Muscle layer of colon (tissue), 2 donors: ENCODE data around the gene CMC1.
"Not testable (repeated sequence)": the region's sequence is repeated elsewhere in the genome, so short reads cannot be mapped to it uniquely, and the experiment has no call there.

ENCODE experiments used
- H3K27ac ChIP-seq: one replicate; pipeline ENCODE4 v1.7.0; 2013; ENCODE audit warnings: low read depth, mild to moderate bottlenecking, low read length, moderate library complexity
- H3K27me3 ChIP-seq, 2 donors: one replicate each; pipeline ENCODE4 v1.7.0; 2013; ENCODE audit warnings: low read length in 2 of 2, mild to moderate bottlenecking in 2 of 2; ENCODE audit not compliant: insufficient read depth in 2 of 2, control insufficient read depth in 1 of 2
- H3K36me3 ChIP-seq: one replicate; pipeline ENCODE4 v1.7.0; 2013; ENCODE audit warnings: mild to moderate bottlenecking, low read length; ENCODE audit not compliant: insufficient read depth
- H3K4me1 ChIP-seq: one replicate; pipeline ENCODE4 v1.7.0; 2013; ENCODE audit warnings: mild to moderate bottlenecking, low read length; ENCODE audit not compliant: insufficient read depth
- H3K4me3 ChIP-seq, 2 donors: one replicate each; pipeline ENCODE4 v1.7.0; 2013; ENCODE audit warnings: low read length in 2 of 2, low read depth in 1 of 2, mild to moderate bottlenecking in 1 of 2, moderate library complexity in 1 of 2
- H3K9ac ChIP-seq: one replicate; pipeline ENCODE4 v1.7.0; 2013; ENCODE audit warnings: low read length
- H3K9me3 ChIP-seq: one replicate; pipeline ENCODE4 v1.7.0; 2013; ENCODE audit warnings: mild to moderate bottlenecking, low read length
- donor health status: abdominal sarcoma.
- donor health status: Adenocarcinoma of cecum.

Gene CMC1

DNA sequence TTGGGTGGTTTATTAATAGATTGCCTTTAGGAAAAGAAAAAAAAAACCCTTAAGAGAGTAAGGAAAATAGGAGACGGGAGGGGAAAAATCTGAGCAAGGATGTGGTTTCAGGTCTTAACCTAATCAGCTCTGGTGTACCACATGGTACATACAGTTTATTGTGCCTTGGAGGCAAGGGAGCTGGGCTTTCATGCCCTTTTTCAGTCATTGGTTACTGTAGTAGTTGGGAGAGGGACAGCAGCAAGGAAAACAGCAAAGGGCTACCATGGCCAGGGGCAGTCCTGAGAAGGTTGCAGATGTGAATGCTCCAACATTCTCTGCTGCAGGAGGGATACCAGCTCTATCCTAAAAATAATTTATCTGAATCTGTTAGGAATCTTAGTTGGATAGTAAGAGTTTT, 5.9 kb downstream of the CMC1 start:
- peaks cover 12% of the 10 kb centered on the region for H3K4me1 ChIP-seq
- no peaks in the 10 kb centered on the region for H3K9me3 ChIP-seq
- H3K9ac ChIP-seq = no peak overlapping the region

GRCh38 chr3:28250999-28251398, 9.6 kb downstream of the CMC1 start:
- H3K4me1 ChIP-seq = peaks cover 7% of the 10 kb centered on the region
- no peaks in the 10 kb centered on the region for H3K9me3 ChIP-seq
- no peak overlapping the region for H3K27ac ChIP-seq
- H3K4me3 ChIP-seq = no peak overlapping the region
- no peaks in the 10 kb centered on the region for H3K36me3 ChIP-seq
- no peak overlapping the region for H3K9ac ChIP-seq
- no peaks in the 10 kb centered on the region for H3K27me3 ChIP-seq

More for the DNA sequence above, 5.9 kb downstream of the CMC1 start:
- Histone ChIP-seq H3K27me3 (no peaks in the 10 kb centered on the region), H3K27ac (no peak overlapping the region), H3K36me3 (no peaks in the 10 kb centered on the region), H3K4me3 (no peak overlapping the region)

- H3K27me3 ChIP-seq = no peaks in the 10 kb centered on the region
- H3K27ac ChIP-seq = no peak overlapping the region
- no peak overlapping the region for H3K9ac ChIP-seq
- no peaks in the 10 kb centered on the region for H3K36me3 ChIP-seq
- no peak overlapping the region for H3K4me3 ChIP-seq
- peaks cover 7% of the 10 kb centered on the region for H3K4me1 ChIP-seq
- no peaks in the 10 kb centered on the region for H3K9me3 ChIP-seq
Observed at GRCh38 chr3:28252001-28252431, 10.6 kb downstream of the CMC1 start.

GRCh38 chr3:28253040-28253715, 11.8 kb downstream of the CMC1 start:
- no peak overlapping the region for H3K9ac ChIP-seq
- H3K27ac ChIP-seq = no peak overlapping the region
- H3K27me3 ChIP-seq = no peaks in the 10 kb centered on the region
- no peaks in the 10 kb centered on the region for H3K9me3 ChIP-seq
- peaks cover 7% of the 10 kb centered on the region for H3K4me1 ChIP-seq
- H3K4me3 ChIP-seq = no peak overlapping the region
- H3K36me3 ChIP-seq = no peaks in the 10 kb centered on the region

- Histone ChIP-seq H3K27ac (no peak overlapping the region), H3K27me3 (no peaks in the 10 kb centered on the region), H3K9me3 (no peaks in the 10 kb centered on the region), H3K4me3 (no peak overlapping the region), H3K36me3 (no peaks in the 10 kb centered on the region), H3K9ac (no peak overlapping the region), H3K4me1 (no peaks in the 10 kb centered on the region)
Observed at GRCh38 chr3:28262001-28262400, 20.6 kb downstream of the CMC1 start.

DNA sequence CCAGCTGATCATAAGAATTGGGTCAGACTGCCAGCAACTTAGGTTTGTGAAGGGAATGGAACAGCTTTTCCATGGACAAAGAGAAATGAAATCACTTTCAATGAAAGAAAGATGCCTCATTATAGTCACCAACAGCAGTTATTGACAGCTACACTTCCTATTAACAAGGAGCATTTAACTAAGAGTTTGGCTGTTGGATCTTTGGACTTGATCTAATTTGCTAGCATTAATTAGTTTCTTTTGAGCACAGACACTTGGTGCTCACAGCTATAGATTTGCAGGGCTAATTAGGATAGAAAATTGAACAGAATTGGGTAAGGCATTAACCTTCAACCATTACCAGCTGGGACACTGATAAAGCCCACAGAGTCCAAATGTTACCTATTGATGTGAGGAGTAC, 24.2 kb downstream of the CMC1 start:
- H3K4me1 ChIP-seq = no peaks in the 10 kb centered on the region
- no peak overlapping the region for H3K4me3 ChIP-seq
- no peak overlapping the region for H3K27ac ChIP-seq
- no peaks in the 10 kb centered on the region for H3K36me3 ChIP-seq
- no peaks in the 10 kb centered on the region for H3K27me3 ChIP-seq
- H3K9ac ChIP-seq = no peak overlapping the region
- H3K9me3 ChIP-seq = peaks cover 4% of the 10 kb centered on the region

DNA sequence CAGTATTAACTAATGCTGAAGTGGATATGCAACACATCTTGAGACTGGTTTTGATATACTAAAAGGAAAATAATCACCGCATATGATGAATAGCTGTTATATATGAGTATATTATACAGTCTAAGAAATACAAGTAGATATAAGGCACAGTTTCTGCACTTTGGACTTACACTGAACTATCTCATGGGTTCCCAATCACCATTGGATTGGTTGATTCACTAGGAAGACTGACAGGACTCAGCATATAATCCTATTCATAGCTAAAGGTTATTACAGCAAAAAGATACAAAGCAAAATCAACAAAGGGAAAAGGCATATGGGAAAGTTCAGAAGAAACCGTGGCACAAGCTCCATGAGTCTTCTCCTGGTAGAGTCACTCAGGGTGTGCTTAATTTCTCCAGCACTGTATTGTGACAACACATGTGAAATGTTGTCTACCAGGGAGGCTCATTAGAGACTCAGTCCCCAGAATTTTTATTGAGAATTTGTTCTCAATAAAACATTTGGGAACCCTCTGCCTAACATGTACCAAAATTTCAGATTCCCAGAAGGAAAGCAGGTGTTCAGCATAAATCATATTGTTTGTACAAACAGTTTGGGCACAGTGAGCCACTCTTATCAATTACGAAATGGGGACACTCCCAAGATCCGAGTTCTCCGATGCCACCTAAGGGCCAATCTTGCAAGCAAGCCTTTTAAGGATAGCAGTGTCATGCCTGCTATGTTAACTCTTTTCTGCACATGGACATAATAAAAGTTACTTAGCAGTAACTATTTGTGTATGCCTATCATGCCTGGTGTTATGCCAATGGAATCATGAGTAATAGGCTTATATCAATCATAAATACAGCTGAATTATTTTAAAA, 26.8 kb downstream of the CMC1 start:
- H3K36me3 ChIP-seq = no peaks in the 10 kb centered on the region
- H3K9me3 ChIP-seq = peaks cover 4% of the 10 kb centered on the region
- no peaks in the 10 kb centered on the region for H3K4me1 ChIP-seq
- H3K27ac ChIP-seq = no peak overlapping the region
- H3K9ac ChIP-seq = no peak overlapping the region
- no peak overlapping the region for H3K4me3 ChIP-seq
- no peaks in the 10 kb centered on the region for H3K27me3 ChIP-seq

DNA sequence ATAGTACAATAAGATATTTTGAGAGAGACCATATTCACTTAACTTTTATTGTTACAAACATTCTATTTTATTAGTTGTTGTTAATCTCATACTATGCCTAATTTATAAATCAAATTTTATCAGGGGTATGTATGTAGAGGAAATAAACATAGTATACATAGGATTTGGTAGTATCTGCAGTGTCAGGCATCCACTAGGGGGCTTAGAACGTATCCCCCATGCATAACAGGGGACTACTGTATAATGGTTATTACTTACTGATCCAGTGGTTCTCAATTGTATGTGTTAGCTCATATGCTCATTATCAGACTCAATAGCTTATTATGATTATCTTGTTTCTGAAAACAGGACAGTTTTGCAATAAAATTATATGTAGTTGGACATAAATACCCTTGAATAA, 27.6 kb downstream of the CMC1 start:
- no peaks in the 10 kb centered on the region for H3K36me3 ChIP-seq
- H3K9me3 ChIP-seq = peaks cover 4% of the 10 kb centered on the region
- no peak overlapping the region for H3K9ac ChIP-seq
- no peaks in the 10 kb centered on the region for H3K4me1 ChIP-seq
- H3K4me3 ChIP-seq = no peak overlapping the region
- no peaks in the 10 kb centered on the region for H3K27me3 ChIP-seq
- no peak overlapping the region for H3K27ac ChIP-seq

- H3K36me3 ChIP-seq, H3K9ac ChIP-seq, H3K4me3 ChIP-seq, H3K27ac ChIP-seq, H3K4me1 ChIP-seq, H3K27me3 ChIP-seq, H3K9me3 ChIP-seq: not testable (repeated sequence)
Observed at GRCh38 chr3:28269884-28270283, 28.5 kb downstream of the CMC1 start.

DNA sequence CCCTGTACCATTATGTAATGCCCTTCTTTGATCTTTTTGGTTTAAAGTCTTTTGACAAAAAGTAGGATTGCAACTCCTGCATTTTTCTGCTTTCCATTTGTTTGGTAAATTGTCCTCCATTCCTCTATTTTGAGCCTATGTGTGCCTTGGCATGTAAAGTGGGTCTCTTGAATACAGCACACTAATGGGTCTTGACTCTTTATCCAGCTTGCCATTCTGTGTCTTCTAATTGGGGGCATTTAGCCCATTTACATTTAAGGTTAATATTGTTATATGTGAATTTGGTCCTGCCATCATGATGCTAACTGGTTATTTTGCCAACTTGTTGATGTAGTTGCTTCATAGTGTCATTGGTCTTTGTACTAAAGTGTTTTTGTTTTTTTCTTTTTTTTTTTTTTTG, 32.4 kb downstream of the CMC1 start:
- Histone ChIP-seq H3K9me3 (peaks cover 4% of the 10 kb centered on the region), H3K9ac (no peak overlapping the region), H3K4me3 (no peak overlapping the region), H3K27me3 (no peaks in the 10 kb centered on the region), H3K4me1 (no peaks in the 10 kb centered on the region), H3K27ac (no peak overlapping the region), H3K36me3 (peaks cover 5% of the 10 kb centered on the region)

DNA sequence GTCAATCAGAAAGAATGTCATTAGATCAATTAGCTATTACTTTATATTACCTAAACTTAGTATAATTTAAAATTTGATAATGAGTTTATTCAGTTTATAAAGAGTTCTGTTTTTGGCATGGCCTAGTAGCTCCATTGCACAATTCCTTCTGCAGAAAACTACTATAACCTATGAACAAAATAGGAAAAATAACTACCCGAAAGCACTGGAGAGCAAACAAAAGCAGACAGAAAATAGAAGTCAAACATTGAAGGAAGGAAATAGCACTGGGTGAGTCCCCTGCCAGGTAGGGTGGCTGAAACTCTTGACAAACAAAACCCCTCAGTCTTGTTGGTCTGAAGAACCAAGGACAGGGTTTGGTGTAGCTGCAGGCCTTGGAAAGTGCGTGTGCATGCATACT, 37.5 kb downstream of the CMC1 start:
- Histone ChIP-seq H3K4me3 (no peak overlapping the region), H3K36me3 (peaks cover 5% of the 10 kb centered on the region), H3K27me3 (no peaks in the 10 kb centered on the region), H3K4me1 (peaks cover 9% of the 10 kb centered on the region), H3K9ac (no peak overlapping the region), H3K27ac (no peak overlapping the region), H3K9me3 (no peaks in the 10 kb centered on the region)
